K562 (cell line): ENCODE results near the gene B3GALNT2. TPM values are rescaled to one million over a fixed set of nuclear protein-coding genes. Genes with fewer than 3 reads are reported as not detected.

Source experiments
- ATAC-seq: fragments of 200-7000 bp; cut with Tn5 transposase; 3 replicates; pipeline ENCODE4 v1.9.1; 2020; ENCODE audit warnings: moderate library complexity
- BruUV-seq: library from RNA; stranded (reverse); fragments of 400-500 nt; replicated peaks from 2 replicates; lab custom pipeline; 2021; lab: Mats Ljungman, UMichigan
- CTCF ChIA-PET: fragments of 300-600 bp; formaldehyde crosslinking; extraction: SDS; loops from one replicate; lab custom pipeline; 2021; ENCODE audit warnings: low intra/inter-chr PET ratio; lab: Yijun Ruan, JAX
- POLR2A ChIA-PET: fragments of 300-600, 350-650 bp; sonication (Branson Sonifier 250); formaldehyde crosslinking; extraction: SDS; loops from one replicate; lab custom pipeline; 2021; ENCODE audit warnings: antibody characterized with exemption, inconsistent platforms; lab: Yijun Ruan, JAX
- DNase-seq, 4 experiments: peaks; one replicate each; pipeline versions ENCODE4 v3.0.0 to v3.0.0-alpha.2; 2011 to 2018; ENCODE audit warnings: low spot score in 3 of 4, mixed read lengths in 3 of 4; ENCODE audit errors: extremely low read depth in 1 of 4
- FAIRE-seq: peaks from 2 replicates; lab custom pipeline; 2011; peaks lifted over from hg19 to GRCh38; lab: Jason Lieb, UNC
- H2AFZ ChIP-seq: 2 replicates; pipeline ENCODE4 v1.6.0; 2011; ENCODE audit warnings: low read depth, low read length, control low read depth, inconsistent platforms
- H3K27ac ChIP-seq: fragments of 200-600 bp; 3 replicates; pipeline ENCODE4 v1.8.0; 2011; ENCODE audit warnings: low read depth, mild to moderate bottlenecking, control low read depth, inconsistent platforms, low read length, moderate library complexity, mixed read lengths; ENCODE audit errors: extremely low read depth
- H3K27me3 ChIP-seq, 2 experiments: fragments of 300-600 bp in 1 of 2; 2 replicates in 1 of 2; 3 replicates in 1 of 2; pipeline versions ENCODE4 v1.6.0 to v1.8.0; 2011; ENCODE audit warnings: inconsistent platforms in 2 of 2, low read length in 2 of 2, mild to moderate bottlenecking in 1 of 2, mixed read lengths in 1 of 2, moderate library complexity in 1 of 2; ENCODE audit not compliant: control insufficient read depth in 2 of 2, insufficient read depth in 2 of 2
- H3K36me3 ChIP-seq: fragments of 300-600 bp; 3 replicates; pipeline ENCODE4 v1.8.0; 2011; ENCODE audit warnings: mild to moderate bottlenecking, low read length, inconsistent platforms; ENCODE audit not compliant: control insufficient read depth, insufficient read depth
- H3K4me1 ChIP-seq, 2 experiments: fragments of 200-600 bp in 1 of 2; replicated peaks in 1 of 2; 2 replicates in 1 of 2; 3 replicates in 1 of 2; pipeline versions ENCODE4 v1.5.1 to v1.8.0; 2011; ENCODE audit warnings: inconsistent platforms in 2 of 2, low read length in 2 of 2, mild to moderate bottlenecking in 1 of 2, mixed read lengths in 1 of 2, moderate library complexity in 1 of 2; ENCODE audit not compliant: control insufficient read depth in 2 of 2, insufficient read depth in 2 of 2
- H3K4me2 ChIP-seq: 2 replicates; pipeline ENCODE4 v1.6.1; 2011; ENCODE audit warnings: low read length, control low read depth, inconsistent platforms, mixed read lengths; ENCODE audit not compliant: insufficient read depth
- H3K4me3 ChIP-seq: fragments of 200-600 bp; sonication (generic), shearing (Covaris generic); 2 replicates; pipeline ENCODE4 v1.5.1; 2016; ENCODE audit warnings: control low read depth, inconsistent platforms
- H3K79me2 ChIP-seq: fragments of 200-600 bp; 3 replicates; pipeline ENCODE4 v1.8.0; 2011; ENCODE audit warnings: low read length, inconsistent platforms; ENCODE audit not compliant: control insufficient read depth, insufficient read depth
- H3K9ac ChIP-seq, 2 experiments: 2 replicates each; pipeline versions ENCODE4 v1.6.0 to v1.6.1; 2011; ENCODE audit warnings: low read depth in 2 of 2, low read length in 2 of 2, control low read depth in 1 of 2, inconsistent platforms in 1 of 2, mild to moderate bottlenecking in 1 of 2, mixed read lengths in 1 of 2; ENCODE audit not compliant: insufficient read depth in 1 of 2
- H3K9me1 ChIP-seq: one replicate; pipeline ENCODE4 v1.6.0; 2011; ENCODE audit warnings: inconsistent platforms, mild to moderate bottlenecking, low read length, moderate library complexity; ENCODE audit not compliant: control insufficient read depth, insufficient read depth
- H3K9me3 ChIP-seq: replicated peaks from 2 replicates; pipeline ENCODE4 v1.5.1; 2011; ENCODE audit warnings: low read depth, low read length, inconsistent platforms; ENCODE audit not compliant: control insufficient read depth, insufficient read depth
- H4K20me1 ChIP-seq: replicated peaks from 2 replicates; pipeline ENCODE4 v1.6.1; 2011; ENCODE audit warnings: low read length, inconsistent platforms, mixed read lengths; ENCODE audit not compliant: control insufficient read depth, insufficient read depth
- ARNT ChIP-seq, 2 experiments: fragments of 450-650 bp; IDR thresholded peaks; 2 replicates each; pipeline ENCODE4 v1.6.1; 2016; ENCODE audit warnings: mild to moderate bottlenecking in 1 of 2
- BCOR ChIP-seq: fragments of 450-650 bp; IDR thresholded peaks from 2 replicates; pipeline ENCODE4 v1.6.1; 2016
- BHLHE40 ChIP-seq: IDR thresholded peaks from 2 replicates; pipeline ENCODE4 v1.6.1; 2011; ENCODE audit warnings: low read length, improper control_type of control experiment
- BRD4 ChIP-seq: fragments of 200-600 bp; sonication (generic); IDR thresholded peaks from 2 replicates; pipeline ENCODE4 v1.6.1; 2017; ENCODE audit warnings: inconsistent platforms
- CCNT2 ChIP-seq: IDR thresholded peaks from 2 replicates; pipeline ENCODE4 v1.6.1; 2011; ENCODE audit warnings: borderline replicate concordance, low read depth, mild to moderate bottlenecking, moderate library complexity, mixed read lengths, low read length; ENCODE audit not compliant: insufficient read length; ENCODE audit errors: extremely low read depth
- ETV1 ChIP-seq: fragments of 450-650 bp; conservative IDR thresholded peaks from 2 replicates; pipeline ENCODE4 v1.6.1; 2016; ENCODE audit warnings: missing genetic modification characterization, control low read depth, low read depth, missing compliant biosample characterization
- GMEB1 ChIP-seq: fragments of 250-450 bp; sonication (Bioruptor Pico); IDR thresholded peaks from 2 replicates; pipeline ENCODE4 v1.4.0; 2020; ENCODE audit warnings: mild to moderate bottlenecking
- HMG20B ChIP-seq: fragments of 250-450 bp; sonication (Bioruptor Pico); IDR thresholded peaks from 2 replicates; pipeline ENCODE4 v1.5.0; 2021; ENCODE audit warnings: mild to moderate bottlenecking
- HNRNPUL1 ChIP-seq: fragments of 200-400 bp; formaldehyde crosslinking; IDR thresholded peaks from 2 replicates; pipeline ENCODE4 v1.6.1; 2017; ENCODE audit warnings: low read length
- SAP30 ChIP-seq: fragments of 200-600 bp; sonication (generic); IDR thresholded peaks from 2 replicates; pipeline ENCODE4 v1.6.1; 2012; ENCODE audit warnings: borderline replicate concordance, low read depth, mild to moderate bottlenecking, moderate library complexity, low read length, control low read depth, inconsistent platforms; ENCODE audit not compliant: insufficient read depth, poor library complexity, severe bottlenecking
- SRSF9 ChIP-seq: fragments of 200-400 bp; formaldehyde crosslinking; IDR thresholded peaks from 2 replicates; pipeline ENCODE4 v1.6.1; 2017; ENCODE audit warnings: low read depth, low read length, borderline replicate concordance
- TCF3 ChIP-seq: sonication (generic); formaldehyde crosslinking; IDR thresholded peaks from 2 replicates; pipeline ENCODE4 v1.4.0; 2020; ENCODE audit warnings: mild to moderate bottlenecking, missing genetic modification reagents
- TEAD2 ChIP-seq: fragments of 450-650 bp; IDR thresholded peaks from 2 replicates; pipeline ENCODE4 v1.6.1; 2016; ENCODE audit warnings: missing genetic modification characterization, control low read depth, missing compliant biosample characterization
- ZNF408 ChIP-seq: fragments of 250-450 bp; sonication (Bioruptor Pico); IDR thresholded peaks from 2 replicates; pipeline ENCODE4 v1.4.0; 2020; ENCODE audit warnings: low read depth, mild to moderate bottlenecking, moderate library complexity
- WGBS: fragments of 100-300 bp; shearing (Covaris generic); methylation state at CpG from one replicate; pipeline ENCODE4 v1.1.6; 2016; ENCODE audit warnings: low coverage, mixed read lengths; ENCODE audit not compliant: insufficient coverage; ENCODE audit errors: missing lambda C conversion rate; 5-methylcytosine and 5-hydroxymethylcytosine counted together
- in situ Hi-C: fragments of 300-500 bp; cut with MboI; formaldehyde crosslinking; loops from 4 replicates; pipeline ENCODE4 v1.15.0; 2018; ENCODE audit warnings: inconsistent platforms, mixed read lengths
- intact Hi-C: fragments of 100-400 bp; cut with micrococcal nuclease; formaldehyde crosslinking; loops from 2 replicates; pipeline ENCODE4 v1.14.2; 2022
- polyA plus RNA-seq, 8 experiments: library from polyadenylated mRNA; depleted of rRNA in 4 of 8; stranded (reverse) in 5 of 8; unstranded in 3 of 8; fragments of >200 nt; fragmentation: Nextera tagmentation in 2 of 8; fragmentation: Illumina TruSeq in 1 of 8; extraction: Ambion mirVana in 2 of 8; extraction: Trizol in 1 of 8; gene quantifications; 2 replicates each; pipeline versions ENCODE4 v1.2.1 to v1.2.3, GENCODE V29; 2011 to 2014; ENCODE audit warnings: inconsistent platforms in 1 of 8, missing spikeins in 1 of 8
- total RNA-seq, 7 experiments: library from RNA; depleted of rRNA in 6 of 7; stranded (reverse); fragments of >200 nt in 6 of 7; fragmentation: Illumina TruSeq in 2 of 7; extraction: Trizol in 2 of 7; gene quantifications; 2 replicates each; pipeline versions ENCODE4 v1.2.1 to v1.2.3, GENCODE V29; 2011 to 2021; ENCODE audit warnings: low replicate concordance in 1 of 7
- TF ChIP-seq, protein P1 (sequence below): fragments of 250-450 bp; sonication (Bioruptor Pico); IDR thresholded peaks from 2 replicates; pipeline ENCODE4 v1.5.0; 2021; ENCODE audit warnings: mild to moderate bottlenecking, borderline replicate concordance

B3GALNT2 gene
- total and polyA plus RNA-seq, 9 of the 15 experiments (the other 6 are each of a cell fraction or from before 2014, with no cell fraction given) = 2.0 to 31.7 (median 22.9) TPM

DNA sequence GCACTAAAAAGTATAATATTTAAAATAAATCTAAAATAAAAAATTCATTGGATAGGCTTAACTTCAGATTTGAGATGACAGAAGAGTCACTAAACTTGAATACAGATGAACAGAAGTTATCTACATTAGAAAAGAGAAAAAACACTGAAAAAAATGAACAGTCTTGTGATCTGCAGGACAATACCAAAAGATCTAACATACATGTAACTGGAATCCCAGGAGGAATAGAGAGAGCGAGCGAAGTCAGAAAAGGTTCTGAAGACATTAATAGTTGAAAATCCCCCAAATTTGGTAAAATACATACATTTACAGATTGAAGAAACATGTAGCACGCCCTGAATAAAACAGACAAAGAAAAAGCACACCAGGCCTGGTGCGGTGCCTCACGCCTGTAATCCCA, 21.2 kb downstream of the B3GALNT2 start:
- DNase-seq (no peak), FAIRE-seq (no peak), ATAC-seq (no peak)
- BruUV-seq = no TSS peak
- Histone ChIP-seq H3K4me1 (no peaks in the 10 kb centered on the region), H3K4me3 (no peak overlapping the region), H3K9ac (no peak overlapping the region), H2AFZ (no peak overlapping the region), H3K27ac (no peak overlapping the region), H4K20me1 (no peaks in the 10 kb centered on the region), H3K9me1 (no peaks in the 10 kb centered on the region), H3K4me2 (no peak overlapping the region), H3K27me3 (no peaks in the 10 kb centered on the region), H3K9me3 (no peaks in the 10 kb centered on the region), H3K79me2 (no peaks in the 10 kb centered on the region), H3K36me3 (peaks cover 75% of the 10 kb centered on the region)
- intact Hi-C loops = no loop called here
- WGBS = over 99% methylated on average over 5 of the region's 5 CpGs
- POLR2A ChIA-PET = interaction anchor here (0.7 kb wide), 1 partner anchor 11 kb away, joined by 3 read pairs; no protein-coding TSS in a partner anchor
- CTCF ChIA-PET = no interaction called here
- in situ Hi-C loops = no loop called here
- TF ChIP-seq HNRNPUL1 (no peak), SAP30 (no peak), ETV1 (no peak), HMG20B (CRISPR knock-in tag) (no peak), BRD4 (no peak), CCNT2 (no peak), ZNF408 (CRISPR knock-in tag) (no peak), GMEB1 (CRISPR knock-in tag) (no peak), SRSF9 (no peak), ARNT (IDR thresholded peaks at IDR 0.05) (no peak), TEAD2 (tag) (no peak), TCF3 (CRISPR knock-in tag) (no peak), BHLHE40 (no peak), BCOR (no peak)
- TF ChIP-seq, protein P1, sequence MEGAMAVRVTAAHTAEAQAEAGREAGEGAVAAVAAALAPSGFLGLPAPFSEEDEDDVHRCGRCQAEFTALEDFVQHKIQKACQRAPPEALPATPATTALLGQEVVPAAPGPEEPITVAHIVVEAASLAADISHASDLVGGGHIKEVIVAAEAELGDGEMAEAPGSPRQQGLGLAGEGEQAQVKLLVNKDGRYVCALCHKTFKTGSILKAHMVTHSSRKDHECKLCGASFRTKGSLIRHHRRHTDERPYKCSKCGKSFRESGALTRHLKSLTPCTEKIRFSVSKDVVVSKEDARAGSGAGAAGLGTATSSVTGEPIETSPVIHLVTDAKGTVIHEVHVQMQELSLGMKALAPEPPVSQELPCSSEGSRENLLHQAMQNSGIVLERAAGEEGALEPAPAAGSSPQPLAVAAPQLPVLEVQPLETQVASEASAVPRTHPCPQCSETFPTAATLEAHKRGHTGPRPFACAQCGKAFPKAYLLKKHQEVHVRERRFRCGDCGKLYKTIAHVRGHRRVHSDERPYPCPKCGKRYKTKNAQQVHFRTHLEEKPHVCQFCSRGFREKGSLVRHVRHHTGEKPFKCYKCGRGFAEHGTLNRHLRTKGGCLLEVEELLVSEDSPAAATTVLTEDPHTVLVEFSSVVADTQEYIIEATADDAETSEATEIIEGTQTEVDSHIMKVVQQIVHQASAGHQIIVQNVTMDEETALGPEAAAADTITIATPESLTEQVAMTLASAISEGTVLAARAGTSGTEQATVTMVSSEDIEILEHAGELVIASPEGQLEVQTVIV (CRISPR knock-in tag) = no peak
